Cardiac septum (tissue), 1 donor: ENCODE results near the gene SYT3. TPM values are rescaled to one million over a fixed set of nuclear protein-coding genes. Genes with fewer than 3 reads are reported as not detected.
"Not testable (repeated sequence)": the region's sequence is repeated elsewhere in the genome, so short reads cannot be mapped to it uniquely, and the experiment has no call there.

Experiments used
- DNase-seq: peaks from one replicate; pipeline ENCODE4 v3.0.0-alpha.2; 2020; ENCODE audit warnings: low spot score
- intact Hi-C: fragments of 100-400 bp; cut with DNase I; formaldehyde crosslinking; loops from one replicate; pipeline ENCODE4 v1.14.0; 2022
- total RNA-seq: library from RNA; stranded (reverse); fragmentation: NEBNext Ultra II Directional; extraction: Animal tissue kit (Norgen Biotek cat#: 25700); gene quantifications from one replicate; pipeline ENCODE4 v1.2.1, GENCODE V29; 2021
- donor health status: DM: no; HTN: no; CAD: no.

The SYT3 gene
- total RNA-seq, 1 donor from 2014 or later: not detected

DNA sequence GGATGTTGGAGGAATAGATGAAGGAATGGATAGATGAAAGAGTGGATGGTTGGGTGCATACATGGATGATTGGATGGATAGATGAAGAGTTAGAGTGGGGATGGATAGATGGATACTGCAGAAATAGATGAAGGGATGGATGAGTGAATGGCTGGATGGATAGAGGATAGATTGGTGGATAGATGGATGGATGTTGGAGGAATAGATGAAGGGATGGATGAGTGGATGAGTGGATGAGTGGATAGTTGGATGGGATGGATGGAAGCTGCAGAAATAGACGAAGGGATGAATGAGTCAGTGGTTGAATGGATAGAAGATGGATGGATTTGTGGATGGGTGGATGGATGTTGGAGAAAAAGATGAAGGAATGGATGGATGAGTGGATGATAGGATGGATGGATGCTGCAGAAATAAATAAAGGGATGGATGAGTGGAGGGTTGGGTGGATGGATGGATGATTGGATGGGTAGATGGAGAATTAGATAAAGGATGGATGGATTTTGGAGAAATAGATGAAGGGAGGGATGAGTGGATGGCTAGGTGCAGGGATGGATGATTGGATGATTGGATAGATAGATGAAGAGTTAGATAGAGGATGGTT, 4.7 kb upstream of the SYT3 start:
- DNase-seq: no peak
- intact Hi-C loops: no loop called here

DNA sequence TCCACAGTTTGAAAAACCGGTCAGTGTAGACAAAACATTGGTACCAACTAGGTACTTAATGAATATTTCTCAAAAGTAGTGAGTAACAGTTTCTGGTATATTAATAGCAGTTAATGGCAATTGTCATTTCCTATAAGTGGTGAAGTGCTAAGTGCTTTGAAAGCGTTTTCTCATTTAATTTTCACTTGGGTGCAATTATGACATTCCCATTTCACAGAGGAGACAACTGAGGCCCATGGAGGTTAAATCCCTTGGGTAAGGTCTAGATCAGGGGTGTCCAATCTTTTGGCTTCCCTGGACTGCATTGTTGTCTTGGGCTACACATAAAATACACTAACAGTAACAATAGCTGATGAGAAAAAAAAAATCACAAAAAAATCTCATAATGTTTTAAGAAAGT, 687 bp upstream of the SYT3 start:
- intact Hi-C loops: no loop called here
- no peak for DNase-seq

DNA sequence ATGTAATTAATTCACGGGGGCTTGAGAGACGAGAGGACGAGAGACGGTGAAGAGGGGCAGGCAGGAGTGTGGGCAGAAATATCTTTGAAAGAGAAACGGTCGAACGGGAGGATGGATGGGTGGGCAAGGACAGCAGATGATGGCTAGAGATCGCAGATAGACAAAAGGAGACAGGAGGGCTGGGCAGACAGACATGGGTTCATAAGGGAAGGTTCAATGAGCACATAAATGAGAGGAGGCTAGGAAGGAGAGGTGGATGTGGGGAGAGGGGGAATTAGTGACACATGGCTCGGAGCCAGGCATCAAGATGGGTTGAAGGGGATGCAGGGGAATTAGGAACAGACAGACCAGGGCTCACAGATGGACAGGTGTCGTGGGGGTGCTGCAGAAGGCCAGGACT, 1.1 kb downstream of the SYT3 start:
- intact Hi-C loops: no loop called here
- DNase-seq: no peak

DNA sequence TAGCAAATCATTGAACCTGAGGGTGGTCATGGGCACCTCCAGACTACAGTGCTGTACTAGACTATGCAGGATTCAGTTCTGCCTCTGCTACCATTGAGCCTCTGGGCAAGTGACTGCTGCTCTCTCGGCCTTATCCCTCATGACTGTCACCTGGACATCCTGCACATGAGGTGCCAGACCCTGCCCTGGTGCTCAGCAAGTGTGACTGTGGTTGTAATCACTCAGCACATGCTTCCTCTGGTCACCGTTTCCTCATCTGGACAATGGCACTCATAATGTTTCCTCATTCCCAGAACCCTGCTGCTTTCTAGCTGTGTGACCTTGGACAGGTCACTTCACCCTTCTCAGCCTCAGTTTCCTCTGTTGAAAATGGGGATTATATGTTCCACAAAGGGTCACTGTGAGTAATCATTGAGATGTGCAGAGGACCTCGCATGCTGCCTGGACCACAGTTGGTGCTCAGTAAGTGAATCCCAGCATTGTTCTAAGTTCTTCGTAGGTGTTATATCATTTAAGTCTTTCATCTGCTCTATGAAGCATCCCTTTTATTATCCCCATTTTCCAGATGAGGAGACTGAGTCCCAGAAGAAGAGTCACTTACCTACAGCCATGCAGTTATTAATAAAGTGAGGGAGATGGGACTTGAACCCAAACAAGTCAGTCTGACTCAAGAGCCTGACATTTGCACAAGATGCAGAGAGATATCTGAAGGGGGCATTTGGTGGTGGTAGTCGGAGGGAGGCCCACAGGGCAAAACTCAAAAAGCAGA, 3.2 kb downstream of the SYT3 start:
- intact Hi-C loops: no loop called here
- no peak for DNase-seq

DNA sequence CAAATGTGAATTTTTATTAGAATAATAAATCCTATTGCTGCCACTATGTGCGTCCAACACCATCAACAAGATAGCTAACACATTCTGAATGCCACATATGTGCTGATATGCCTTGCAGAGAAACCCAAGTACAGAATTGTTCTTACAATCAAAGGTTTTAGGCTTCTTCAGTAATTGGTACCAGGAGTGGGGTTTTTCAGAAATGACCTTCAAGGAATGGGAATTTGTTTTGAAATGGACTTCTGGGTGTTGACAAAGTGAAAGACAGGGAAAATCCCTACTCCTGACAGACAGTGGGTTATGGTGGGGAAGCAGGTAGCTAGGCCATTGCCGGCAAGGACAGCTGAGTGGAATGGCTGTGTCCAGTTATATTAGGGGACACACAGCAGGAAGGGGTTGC, 5.7 kb downstream of the SYT3 start:
- intact Hi-C loops: no loop called here
- no peak for DNase-seq

DNA sequence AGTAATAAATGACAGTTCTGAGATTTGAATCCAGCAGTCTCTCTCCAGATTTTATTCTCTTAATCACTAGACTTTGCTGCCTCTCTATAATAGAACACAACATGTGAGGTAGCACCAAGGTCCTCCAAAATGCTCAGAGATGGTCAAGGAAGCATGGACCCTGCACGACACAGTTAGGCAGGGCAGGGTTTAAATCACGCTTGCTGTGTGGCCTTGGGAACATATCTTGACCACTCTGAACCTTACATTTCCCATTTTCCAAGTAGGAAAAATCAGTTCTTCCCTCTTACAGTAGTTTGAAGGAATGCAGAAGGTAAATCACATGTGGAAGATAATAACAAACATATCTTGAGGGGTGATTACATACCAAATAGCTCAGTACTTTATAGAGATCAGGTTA, 6.3 kb downstream of the SYT3 start:
- no peak for DNase-seq
- intact Hi-C loops: no loop called here

DNA sequence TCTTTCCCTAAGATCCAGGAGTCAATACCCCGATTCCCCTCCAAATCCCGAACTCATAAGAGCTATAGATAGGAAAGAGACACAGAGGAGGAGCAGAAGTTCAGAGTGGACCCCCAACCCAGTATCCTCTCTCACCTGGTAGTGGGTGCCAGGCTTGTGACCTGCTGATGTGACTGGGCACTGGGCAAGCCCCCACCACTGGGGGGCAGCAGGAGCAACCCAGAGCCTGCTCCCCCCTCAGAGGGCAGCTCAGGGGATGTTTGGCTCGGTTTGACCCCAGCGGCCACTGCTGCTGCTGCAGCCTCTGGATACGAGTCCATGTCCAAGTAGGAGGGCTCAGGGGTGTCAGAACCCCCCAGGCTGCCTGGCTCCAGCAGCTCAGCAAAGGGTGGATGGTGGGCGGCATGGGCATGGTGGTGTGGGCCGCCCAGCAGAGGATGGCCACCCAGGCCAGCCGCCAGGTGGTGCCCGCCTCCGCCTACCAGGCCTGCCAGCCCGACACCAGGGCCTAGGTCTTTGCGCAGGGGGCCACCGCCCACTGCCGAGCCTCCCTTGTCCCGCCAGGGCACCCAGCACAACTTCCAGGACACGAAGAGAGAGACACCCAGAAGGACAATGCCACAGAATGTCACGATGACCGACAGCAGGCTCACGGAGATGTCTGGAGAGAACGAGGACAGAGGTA, 7.4 kb downstream of the SYT3 start:
- intact Hi-C loops: no loop called here
- no peak for DNase-seq

DNA sequence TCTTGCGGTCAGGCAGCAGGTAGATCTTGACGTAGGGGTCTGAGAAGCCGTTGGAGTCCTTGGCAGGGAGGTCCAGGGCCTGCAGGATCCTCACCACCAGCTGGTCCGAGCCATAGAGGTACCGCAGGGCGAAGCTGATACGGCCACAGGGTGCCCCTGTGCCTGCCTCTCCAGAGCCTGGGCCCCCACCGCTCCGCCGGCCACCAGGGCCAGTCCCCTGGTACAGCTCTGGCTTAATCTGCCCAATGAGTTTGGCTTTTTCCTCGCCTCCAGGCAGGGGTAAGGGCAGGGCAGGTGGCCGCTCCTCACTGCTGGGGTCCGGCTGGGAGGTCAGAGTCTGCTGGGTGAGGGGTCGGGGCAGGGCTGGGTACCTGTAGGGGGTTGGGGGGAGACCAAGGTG, 9.9 kb downstream of the SYT3 start:
- intact Hi-C loops: no loop called here
- no peak for DNase-seq

DNA sequence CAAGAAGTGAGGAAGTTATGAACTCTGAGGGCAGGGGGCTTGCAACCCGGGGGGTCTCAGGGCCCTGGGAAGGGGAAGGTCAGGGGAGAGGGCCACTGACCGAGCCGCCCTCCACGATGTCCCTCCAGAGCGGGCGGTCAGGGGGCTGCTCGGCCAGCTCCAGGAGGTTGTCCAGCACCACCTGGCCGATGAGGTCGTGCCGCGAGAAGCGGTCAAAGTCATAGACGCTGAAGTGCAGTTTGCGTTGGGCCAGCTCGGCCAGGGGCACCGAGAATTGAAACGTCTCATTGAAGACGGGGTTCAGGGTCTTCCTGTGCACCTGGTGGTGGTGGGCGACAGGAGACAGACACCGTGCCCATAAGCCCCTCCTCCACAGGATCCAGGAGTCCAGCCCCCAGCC, 10.5 kb downstream of the SYT3 start:
- intact Hi-C loops: no loop called here
- no peak for DNase-seq

DNA sequence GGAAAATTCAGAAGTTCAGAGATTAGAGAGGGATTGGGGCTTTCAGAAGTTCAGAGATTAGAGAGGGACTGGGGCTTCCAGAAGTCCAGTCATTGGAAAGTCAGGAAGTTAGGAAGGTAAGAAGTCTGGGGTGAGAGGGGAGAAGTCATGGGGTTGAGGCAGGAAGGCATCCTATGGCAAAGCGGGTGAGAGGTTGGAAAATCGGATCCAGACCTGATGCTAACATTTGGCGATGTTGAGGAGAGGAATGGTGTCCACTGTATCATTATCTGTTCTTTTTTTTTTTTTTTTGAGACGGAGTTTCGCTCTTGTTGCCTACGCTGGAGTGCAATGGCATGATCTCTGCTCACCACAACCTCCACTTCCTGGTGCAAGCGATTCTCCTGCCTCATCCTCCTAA, 11.1 kb downstream of the SYT3 start:
- intact Hi-C loops: no loop called here
- DNase-seq: no peak

DNA sequence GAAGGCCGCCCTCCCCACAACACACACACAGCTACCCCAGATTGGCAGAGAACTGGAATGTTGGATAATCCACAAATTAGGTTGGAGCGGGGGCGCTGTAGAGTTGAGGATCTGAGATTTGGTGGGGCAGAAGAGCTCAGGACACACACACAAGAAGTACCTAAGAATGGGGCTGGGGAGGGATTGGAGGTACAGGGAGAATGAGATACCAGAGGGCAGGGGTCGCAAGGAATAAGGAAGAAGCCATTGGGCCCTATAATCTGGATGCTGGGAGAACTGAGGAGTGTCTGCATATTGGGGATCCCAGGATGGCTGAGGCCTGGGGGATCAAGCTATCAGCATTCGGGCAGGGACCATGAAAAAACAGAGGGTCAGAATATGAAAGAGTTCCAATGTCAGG, 11.5 kb downstream of the SYT3 start:
- no peak for DNase-seq
- intact Hi-C loops: no loop called here

DNA sequence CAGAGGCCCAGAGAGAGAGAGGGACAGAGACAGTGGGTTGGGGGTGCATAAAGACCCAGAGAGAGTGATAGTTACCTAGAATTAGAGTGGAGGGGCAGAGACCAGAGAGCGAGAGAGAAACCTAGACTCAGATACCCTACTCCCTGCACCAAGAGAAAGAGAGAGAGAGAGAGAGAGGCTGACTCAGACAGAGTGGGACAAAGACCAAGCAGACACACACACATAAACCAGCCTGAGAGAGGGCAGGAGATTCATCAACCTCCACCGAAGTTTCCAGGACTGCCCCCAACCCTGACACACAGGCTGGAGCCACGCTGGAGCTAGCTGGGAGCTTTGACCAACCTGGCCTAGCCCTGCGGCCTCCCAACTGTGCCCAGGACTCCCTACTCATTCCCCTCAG, 12.9 kb downstream of the SYT3 start:
- no peak for DNase-seq
- intact Hi-C loops: no loop called here

DNA sequence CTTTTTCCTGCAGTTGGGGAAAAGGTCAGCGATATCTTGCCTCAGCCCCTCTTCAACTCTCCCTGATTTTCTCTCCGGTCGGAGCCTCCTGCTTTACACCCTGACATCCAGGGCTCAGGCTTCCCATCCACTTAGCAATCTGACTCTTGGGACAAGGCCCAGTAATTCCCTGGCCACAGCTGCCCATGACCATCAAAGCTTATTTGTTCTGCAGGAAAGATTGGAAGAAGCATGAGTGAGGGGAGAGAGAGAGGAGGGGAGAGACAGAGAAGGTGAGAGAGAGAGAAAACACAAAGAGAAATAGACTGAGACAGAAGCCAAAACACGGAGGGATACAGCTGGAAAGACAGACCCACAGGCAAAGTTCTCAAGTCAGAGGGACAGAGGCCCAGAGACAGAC, 13.7 kb downstream of the SYT3 start:
- DNase-seq: no peak
- intact Hi-C loops: no loop called here

DNA sequence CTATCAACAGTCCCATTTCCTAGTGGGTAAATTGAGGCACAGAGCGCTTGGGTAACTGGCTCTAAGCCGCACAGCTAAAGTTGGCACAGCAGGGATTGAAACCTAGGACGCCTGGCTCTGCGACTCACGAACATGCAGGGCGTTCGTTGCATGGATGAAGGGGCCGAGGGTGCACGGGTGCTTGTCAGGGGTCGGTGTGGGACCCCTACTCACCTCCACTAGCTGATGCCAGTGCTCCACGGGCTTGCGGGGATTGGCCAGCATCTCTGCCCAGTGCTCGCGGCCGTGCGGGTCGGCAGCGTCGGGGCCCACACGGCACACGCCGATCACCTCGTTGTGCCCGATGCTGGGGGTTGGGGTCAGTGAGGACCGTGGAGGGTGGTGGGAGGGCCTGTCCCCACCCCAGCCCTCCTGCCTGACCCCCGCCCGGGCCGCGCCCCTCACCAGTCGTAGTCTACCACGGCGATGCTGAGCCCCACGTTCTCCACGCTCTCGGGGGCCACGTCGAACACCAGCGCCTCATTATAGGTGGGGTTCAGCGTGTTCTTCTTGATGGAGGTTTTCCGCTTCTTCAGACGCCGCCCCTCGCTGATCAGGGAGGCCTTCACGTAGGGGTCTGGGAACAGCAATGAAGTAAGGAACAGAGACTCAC, 14.6 kb downstream of the SYT3 start:
- intact Hi-C loops: no loop called here
- no peak for DNase-seq

DNA sequence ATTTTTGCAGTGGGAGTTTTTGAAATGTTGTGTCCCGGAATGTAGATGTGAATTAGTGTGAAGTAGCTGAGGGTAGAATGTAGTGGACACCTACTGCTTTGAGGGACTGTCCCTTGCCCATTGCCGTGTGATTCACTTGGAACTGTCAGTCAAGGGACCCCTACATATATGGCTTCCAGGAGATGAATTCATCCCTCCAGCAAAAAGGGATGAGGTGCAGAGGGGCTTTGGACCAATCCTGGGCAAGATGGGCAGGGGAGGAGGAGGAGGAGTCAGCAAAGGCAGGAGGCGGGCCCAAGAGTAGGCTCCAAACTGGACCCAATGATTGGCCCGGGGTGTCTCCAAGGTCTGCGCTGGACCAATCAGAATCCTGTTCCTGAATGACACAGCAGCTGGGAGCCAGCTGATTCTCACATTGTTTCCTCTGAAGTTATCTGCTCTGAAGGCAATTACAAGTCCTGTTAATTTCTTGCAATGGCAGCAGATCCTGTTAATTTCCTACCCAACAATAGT, 19.2 kb downstream of the SYT3 start:
- DNase-seq, intact Hi-C loops: not testable (repeated sequence)

DNA sequence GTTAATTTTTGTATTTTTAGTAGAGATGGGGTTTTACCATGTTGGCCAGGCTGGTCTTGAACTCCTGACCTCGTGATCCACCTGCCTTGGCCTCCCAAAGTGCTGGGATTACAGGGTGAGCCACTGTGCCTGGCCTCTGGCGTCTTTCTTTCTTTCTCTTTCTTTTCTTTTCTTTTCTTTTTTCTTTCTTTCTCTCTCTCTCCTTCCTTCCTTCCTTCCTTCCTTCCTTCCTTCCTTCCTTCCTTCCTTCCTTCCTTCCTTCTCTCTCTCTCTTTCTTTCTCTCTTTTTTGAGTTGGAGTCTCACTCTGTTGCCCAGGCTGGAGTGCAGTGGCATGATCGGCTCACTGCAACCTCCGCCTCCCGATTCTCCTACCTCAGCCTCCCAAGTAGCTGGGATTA, 20.5 kb downstream of the SYT3 start:
- DNase-seq, intact Hi-C loops: not testable (repeated sequence)

DNA sequence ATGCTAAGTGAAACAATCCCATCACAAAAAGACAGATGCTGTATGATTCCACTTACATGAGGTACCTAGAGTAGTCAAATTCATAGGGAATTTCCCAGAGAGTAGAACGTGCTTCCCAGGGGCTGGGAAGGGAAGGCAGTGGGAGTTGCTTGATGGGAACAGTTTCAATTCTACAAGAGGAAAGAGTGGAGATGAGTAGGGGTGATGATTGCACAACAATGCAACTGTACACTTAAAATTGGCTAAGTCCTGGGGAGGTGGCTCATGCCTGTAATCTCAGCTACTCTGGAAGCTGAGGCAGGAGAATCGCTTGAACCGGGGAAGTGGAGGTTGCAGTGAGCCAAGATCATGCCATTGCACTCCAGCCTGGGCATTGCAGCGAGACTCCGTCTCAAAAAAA, 21.3 kb downstream of the SYT3 start:
- DNase-seq, intact Hi-C loops: not testable (repeated sequence)

DNA sequence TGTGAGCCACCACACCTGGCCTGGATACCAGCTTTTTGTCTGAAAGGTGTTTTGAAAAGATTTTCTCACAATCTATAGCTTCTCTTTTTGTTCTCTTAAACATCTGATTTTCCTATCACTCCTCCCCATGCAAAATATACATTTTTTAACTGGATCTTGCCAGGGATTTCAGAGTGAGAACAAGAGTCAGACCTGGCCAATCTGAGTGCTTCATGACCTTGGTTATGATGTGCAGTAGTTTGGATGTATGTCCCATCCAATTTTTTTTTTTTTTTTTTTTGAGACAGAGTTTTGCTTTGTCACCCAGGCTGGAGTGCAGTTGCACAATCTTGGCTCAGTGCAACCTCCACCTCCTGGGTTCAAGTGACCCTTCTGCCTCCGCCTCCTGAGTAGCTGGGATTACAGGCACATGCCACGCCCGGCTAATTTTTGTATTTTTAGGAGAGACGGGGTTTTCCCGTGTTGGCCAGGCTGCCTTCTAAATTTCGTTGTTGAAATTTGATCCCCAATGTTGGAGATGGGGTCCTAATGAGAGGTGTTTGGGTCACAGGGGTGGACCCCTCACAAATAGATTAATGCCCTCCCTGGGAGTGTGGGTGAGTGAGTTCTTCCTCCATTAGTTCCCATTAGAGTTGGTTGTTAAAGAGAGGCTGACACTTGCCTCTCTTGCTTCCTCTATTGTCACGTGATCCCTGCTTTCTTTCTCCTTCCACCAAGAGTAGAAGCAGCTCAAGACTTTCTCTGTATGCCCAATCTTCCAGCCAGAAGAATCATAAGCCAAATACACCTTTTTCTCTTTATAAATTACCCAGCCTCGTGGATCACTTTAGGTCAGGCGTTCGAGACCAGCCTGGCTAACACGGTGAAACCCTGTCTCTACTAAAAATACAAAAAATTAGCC, 26.9 kb downstream of the SYT3 start:
- intact Hi-C loops, DNase-seq: not testable (repeated sequence)
